DND-41 (cell line): ENCODE results near the gene GRIK3.

Source experiments
- ATAC-seq: fragments of 200-7000 bp; cut with Tn5 transposase; 3 replicates; pipeline ENCODE4 v1.9.1; 2021; ENCODE audit warnings: low read depth; ENCODE audit not compliant: insufficient read depth
- DNase-seq: peaks from one replicate; pipeline ENCODE4 v3.0.0-alpha.2; 2020
- H2AFZ ChIP-seq: 2 replicates; pipeline ENCODE4 v1.6.0; 2012; ENCODE audit warnings: low read depth, low read length
- H3K27ac ChIP-seq: 2 replicates; pipeline ENCODE4 v1.5.1; 2012; ENCODE audit warnings: low read length, inconsistent platforms
- H3K27me3 ChIP-seq: fragments of 200-600 bp; sonication (generic); 2 replicates; pipeline ENCODE4 v1.6.0; 2012; ENCODE audit warnings: low read length, mild to moderate bottlenecking, inconsistent platforms; ENCODE audit not compliant: insufficient read depth, poor library complexity
- H3K36me3 ChIP-seq: 2 replicates; pipeline ENCODE4 v1.5.1; 2012; ENCODE audit warnings: low read length, inconsistent platforms; ENCODE audit not compliant: insufficient read depth
- H3K4me1 ChIP-seq: 2 replicates; pipeline ENCODE4 v1.5.1; 2012; ENCODE audit warnings: mild to moderate bottlenecking, low read length; ENCODE audit not compliant: insufficient read depth
- H3K4me2 ChIP-seq: 2 replicates; pipeline ENCODE4 v1.6.0; 2012; ENCODE audit warnings: mild to moderate bottlenecking, moderate library complexity, low read length, inconsistent platforms; ENCODE audit not compliant: insufficient read depth
- H3K4me3 ChIP-seq, 2 experiments: fragments of 200-600 bp in 1 of 2; shearing (Covaris generic) in 1 of 2; 2 replicates each; pipeline ENCODE4 v1.5.1; 2012 to 2016; ENCODE audit warnings: inconsistent platforms in 2 of 2, low read length in 2 of 2, mild to moderate bottlenecking in 2 of 2, low read depth in 1 of 2, moderate library complexity in 1 of 2
- H3K79me2 ChIP-seq: 2 replicates; pipeline ENCODE4 v1.6.0; 2012; ENCODE audit warnings: low read length, inconsistent platforms; ENCODE audit not compliant: insufficient read depth
- H3K9ac ChIP-seq: 2 replicates; pipeline ENCODE4 v1.6.0; 2012; ENCODE audit warnings: low read depth, mild to moderate bottlenecking, inconsistent platforms, low read length, moderate library complexity
- H3K9me3 ChIP-seq: 2 replicates; pipeline ENCODE4 v1.5.1; 2012; ENCODE audit warnings: low read length, moderate library complexity, mild to moderate bottlenecking, inconsistent platforms; ENCODE audit not compliant: insufficient read depth, severe bottlenecking
- H4K20me1 ChIP-seq: 2 replicates; pipeline ENCODE4 v1.6.0; 2012; ENCODE audit warnings: low read length; ENCODE audit not compliant: insufficient read depth
- EZH2 ChIP-seq: IDR thresholded peaks from 3 replicates; pipeline ENCODE4 v1.6.1; 2012; ENCODE audit warnings: borderline replicate concordance, low read depth, mild to moderate bottlenecking, moderate library complexity, low read length, inconsistent platforms; ENCODE audit not compliant: severe bottlenecking
- TF ChIP-seq, protein P1 (sequence below): IDR thresholded peaks from 2 replicates; pipeline ENCODE4 v1.5.1; 2012; ENCODE audit warnings: borderline replicate concordance, low read length, moderate library complexity, mild to moderate bottlenecking; ENCODE audit not compliant: poor library complexity, severe bottlenecking; ENCODE audit errors: extremely low read depth

The GRIK3 gene

DNA sequence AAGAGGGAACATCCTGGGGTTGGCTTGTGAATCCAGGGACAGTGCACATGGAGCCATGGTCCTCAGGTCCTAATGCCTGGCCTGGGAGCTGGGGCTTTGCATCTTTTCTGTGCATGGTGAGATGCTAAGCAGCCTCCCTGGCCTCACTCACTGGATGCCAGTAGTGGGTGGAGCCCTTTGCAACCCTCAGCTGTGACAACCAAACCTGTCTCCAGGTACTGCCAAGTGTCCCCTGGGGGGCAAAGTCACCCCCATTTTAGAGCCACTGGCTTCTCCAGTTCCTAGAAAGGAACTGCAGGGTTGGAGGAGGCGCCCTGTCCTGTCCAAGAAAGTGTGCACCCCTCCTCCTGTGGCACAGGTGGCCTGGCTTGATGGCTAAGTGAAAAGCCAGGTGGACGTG lies 44.6 kb upstream of the GRIK3 start:
- Histone ChIP-seq H3K4me1 (no peaks in the 10 kb centered on the region), H3K27ac (no peak overlapping the region), H3K9ac (no peak overlapping the region), H3K27me3 (peaks cover 6% of the 10 kb centered on the region), H3K9me3 (peaks cover 7% of the 10 kb centered on the region), H3K4me3 (no peak overlapping the region), H3K36me3 (no peaks in the 10 kb centered on the region), H2AFZ (no peak overlapping the region), H3K4me2 (no peak overlapping the region), H4K20me1 (0 out of 2 replicates have a peak, but pooled peaks cover under 1% of the 10 kb centered on the region), H3K79me2 (no peaks in the 10 kb centered on the region)
- ATAC-seq (no peak), DNase-seq (no peak)
- TF ChIP-seq, protein P1, sequence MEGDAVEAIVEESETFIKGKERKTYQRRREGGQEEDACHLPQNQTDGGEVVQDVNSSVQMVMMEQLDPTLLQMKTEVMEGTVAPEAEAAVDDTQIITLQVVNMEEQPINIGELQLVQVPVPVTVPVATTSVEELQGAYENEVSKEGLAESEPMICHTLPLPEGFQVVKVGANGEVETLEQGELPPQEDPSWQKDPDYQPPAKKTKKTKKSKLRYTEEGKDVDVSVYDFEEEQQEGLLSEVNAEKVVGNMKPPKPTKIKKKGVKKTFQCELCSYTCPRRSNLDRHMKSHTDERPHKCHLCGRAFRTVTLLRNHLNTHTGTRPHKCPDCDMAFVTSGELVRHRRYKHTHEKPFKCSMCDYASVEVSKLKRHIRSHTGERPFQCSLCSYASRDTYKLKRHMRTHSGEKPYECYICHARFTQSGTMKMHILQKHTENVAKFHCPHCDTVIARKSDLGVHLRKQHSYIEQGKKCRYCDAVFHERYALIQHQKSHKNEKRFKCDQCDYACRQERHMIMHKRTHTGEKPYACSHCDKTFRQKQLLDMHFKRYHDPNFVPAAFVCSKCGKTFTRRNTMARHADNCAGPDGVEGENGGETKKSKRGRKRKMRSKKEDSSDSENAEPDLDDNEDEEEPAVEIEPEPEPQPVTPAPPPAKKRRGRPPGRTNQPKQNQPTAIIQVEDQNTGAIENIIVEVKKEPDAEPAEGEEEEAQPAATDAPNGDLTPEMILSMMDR, result no peak
- no peak for TF ChIP-seq EZH2

DNA sequence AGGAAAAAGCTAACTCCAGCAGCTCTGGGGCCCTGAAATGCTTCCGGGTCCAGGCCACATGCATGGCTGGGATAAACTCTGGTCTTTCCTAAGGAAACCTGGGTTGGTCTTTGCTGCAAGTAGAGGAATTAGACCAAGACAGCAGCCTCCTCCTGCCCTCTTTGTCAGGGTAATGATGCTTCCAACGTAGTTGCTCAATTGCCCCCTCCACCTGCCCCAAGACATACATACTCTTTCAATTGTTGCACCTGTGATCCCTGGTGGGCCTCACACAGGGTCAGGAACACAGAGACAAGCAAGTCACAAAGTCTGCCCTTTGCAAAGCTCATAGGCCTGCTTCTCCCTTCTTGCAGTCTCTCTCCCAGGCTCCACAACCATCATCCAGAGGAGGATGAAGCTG lies 41.9 kb upstream of the GRIK3 start:
- H3K27ac ChIP-seq, result no peak overlapping the region
- H3K9me3 ChIP-seq, result peaks cover 7% of the 10 kb centered on the region
- no peak overlapping the region for H3K4me3 ChIP-seq
- peaks cover 9% of the 10 kb centered on the region for H3K27me3 ChIP-seq
- no peaks in the 10 kb centered on the region for H3K79me2 ChIP-seq
- no peak overlapping the region for H3K4me2 ChIP-seq
- no peak overlapping the region for H2AFZ ChIP-seq
- no peak overlapping the region for H3K9ac ChIP-seq
- H3K4me1 ChIP-seq, result no peaks in the 10 kb centered on the region
- TF ChIP-seq EZH2, result no peak
- TF ChIP-seq, protein P1, result no peak
- no peaks in the 10 kb centered on the region for H3K36me3 ChIP-seq
- peaks cover 2% of the 10 kb centered on the region; the same call in 1 of the 2 replicates for H4K20me1 ChIP-seq
- DNase-seq (no peak), ATAC-seq (no peak)

DNA sequence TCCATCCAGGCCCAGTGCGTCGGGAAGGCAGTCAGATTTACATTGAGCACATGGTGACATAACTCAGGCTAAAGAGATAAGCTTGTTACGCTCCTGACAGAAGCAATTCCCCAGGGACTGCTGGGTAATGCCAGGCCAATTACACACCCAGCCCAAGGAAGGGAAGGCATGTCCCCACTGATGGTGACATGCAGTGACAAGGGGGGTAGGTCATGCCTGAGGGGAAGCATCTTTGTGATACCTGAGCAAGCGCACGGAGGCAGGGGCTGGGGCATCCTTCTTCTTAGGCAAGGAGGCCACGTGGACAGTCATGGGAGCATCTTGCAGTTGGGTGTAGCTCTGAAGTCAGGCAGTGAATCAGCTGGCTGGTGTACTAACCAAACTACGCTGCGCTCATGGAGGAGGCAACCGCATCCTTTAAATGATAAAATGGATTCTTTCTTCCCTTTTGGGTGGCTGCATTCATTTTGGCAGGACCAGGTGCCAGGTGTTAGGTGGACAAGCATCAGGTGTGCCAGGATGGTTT lies 39.6 kb upstream of the GRIK3 start:
- Histone ChIP-seq H4K20me1 (peaks cover 6% of the 10 kb centered on the region; the same call in 1 of the 2 replicates), H3K9me3 (peaks cover under 1% of the 10 kb centered on the region), H3K4me1 (no peaks in the 10 kb centered on the region), H3K36me3 (no peaks in the 10 kb centered on the region), H3K27ac (no peak overlapping the region), H3K79me2 (no peaks in the 10 kb centered on the region), H2AFZ (no peak overlapping the region), H3K4me2 (no peak overlapping the region), H3K9ac (no peak overlapping the region), H3K27me3 (peaks cover 11% of the 10 kb centered on the region), H3K4me3 (no peak overlapping the region)
- ATAC-seq, result no peak
- TF ChIP-seq, protein P1, result no peak
- TF ChIP-seq EZH2, result no peak
- DNase-seq, result no peak
